Kidney tubule cell (primary cell): ENCODE measurements around the gene ANKRD40.
"Not testable (repeated sequence)": the region's sequence is repeated elsewhere in the genome, so short reads cannot be mapped to it uniquely, and the experiment has no call there.

ENCODE experiments used
- DNase-seq: peaks from one replicate; pipeline ENCODE4 v3.0.0-alpha.2; 2018; ENCODE audit warnings: low spot score

ANKRD40 gene

DNA sequence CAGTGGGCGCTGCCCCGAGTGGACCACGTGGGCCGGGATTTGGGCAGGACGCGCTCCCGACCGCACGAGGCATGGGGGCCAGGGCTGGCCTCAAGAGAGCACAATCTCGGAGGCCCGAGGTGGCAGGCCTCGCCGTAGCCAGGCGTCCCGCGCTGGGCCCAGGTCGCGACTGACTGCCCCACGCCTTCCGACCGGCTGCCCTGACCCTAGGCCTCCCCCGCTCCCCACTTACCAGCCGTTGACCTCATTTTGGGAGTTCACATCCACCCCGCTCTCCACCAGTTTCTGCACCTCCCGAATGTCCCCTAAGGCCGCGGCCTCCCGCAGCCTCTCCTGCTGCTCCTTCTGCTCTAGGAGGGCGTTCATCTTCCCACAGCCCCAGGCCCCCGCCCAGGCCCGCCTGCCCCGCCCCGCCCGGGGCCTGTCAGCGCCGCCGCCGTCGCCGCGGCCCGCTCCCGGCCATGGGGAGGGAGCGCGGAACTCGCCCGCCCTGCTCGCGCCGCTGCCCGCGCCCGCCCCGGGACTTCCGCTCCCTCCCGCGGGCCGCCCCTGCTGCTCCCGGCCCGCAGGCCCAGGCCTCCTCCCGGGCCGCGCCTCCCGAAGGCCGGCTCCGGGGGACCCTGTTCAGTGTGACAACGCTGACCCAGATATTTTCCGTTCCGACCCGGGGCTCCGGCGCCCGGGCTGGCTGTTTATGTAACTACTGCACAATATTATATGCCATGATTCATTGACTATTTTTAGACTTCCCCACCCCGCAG is at the start of gene ANKRD40:
ANKRD40 (minus strand) TSS at position 626 of the 761 bp plus-strand sequence; CDS start at position 366, 260 bp downstream.
- peak; percentile 94 for DNase-seq

GRCh38 chr17:50754521-50754920 is 46.8 kb upstream of the ANKRD40 start:
- DNase-seq = no peak

DNA sequence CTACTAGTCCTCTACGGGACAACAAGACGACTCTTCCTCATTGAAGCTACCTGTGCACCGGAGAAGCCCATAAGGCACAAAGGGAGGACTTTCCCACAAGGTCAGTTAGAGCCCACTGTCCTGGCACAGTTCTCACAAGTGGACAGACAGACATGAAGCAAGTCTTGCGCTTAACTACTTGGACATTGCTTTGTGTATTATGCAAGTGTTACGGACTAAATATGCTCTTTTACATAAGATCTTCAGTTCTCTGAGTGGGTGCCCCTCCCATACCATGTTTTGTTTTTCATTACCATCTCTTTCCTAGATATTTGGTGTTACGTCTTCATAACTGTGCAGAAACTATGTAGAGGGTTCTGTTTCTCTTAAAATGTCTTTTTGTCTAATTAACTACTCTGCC is 41.5 kb upstream of the ANKRD40 start:
- no peak for DNase-seq

DNA sequence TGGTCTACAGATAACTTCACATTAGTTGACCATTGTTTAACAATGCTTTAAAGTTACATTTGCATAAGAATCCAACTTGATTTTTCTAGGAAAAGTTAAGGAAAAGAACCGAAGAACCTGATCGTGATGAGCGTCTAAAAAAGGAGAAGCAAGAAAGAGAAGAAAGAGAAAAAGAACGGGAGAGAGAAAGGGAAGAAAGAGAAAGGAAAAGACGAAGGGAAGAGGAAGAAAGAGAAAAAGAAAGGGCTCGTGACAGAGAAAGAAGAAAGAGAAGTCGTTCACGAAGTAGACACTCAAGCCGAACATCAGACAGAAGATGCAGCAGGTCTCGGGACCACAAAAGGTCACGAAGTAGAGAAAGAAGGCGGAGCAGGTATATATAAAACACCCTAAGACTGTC is 37.9 kb upstream of the ANKRD40 start:
- no peak for DNase-seq

DNA sequence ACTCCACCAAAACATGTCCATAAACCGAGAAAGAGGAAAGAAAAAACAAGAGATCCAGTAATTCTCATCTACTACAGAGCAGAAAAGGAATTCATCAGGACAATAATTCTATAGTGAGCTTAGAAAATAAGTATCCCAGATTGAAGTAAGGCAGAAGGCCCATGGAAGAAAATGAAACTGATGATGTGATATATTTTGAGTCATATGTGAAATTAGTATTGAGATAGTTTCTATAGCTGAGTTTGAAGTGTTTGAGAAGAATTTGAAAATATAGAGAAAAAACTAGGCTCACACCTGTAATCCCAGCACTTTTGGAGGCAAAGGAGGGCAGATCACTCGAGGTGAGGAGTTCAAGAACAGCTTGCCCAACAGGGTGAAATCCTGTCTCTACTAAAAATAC is 31.4 kb upstream of the ANKRD40 start:
- DNase-seq = no peak

- DNase-seq = no peak
These were observed 29.5 kb upstream of the ANKRD40 start for GRCh38 chr17:50737118-50737698.

DNA sequence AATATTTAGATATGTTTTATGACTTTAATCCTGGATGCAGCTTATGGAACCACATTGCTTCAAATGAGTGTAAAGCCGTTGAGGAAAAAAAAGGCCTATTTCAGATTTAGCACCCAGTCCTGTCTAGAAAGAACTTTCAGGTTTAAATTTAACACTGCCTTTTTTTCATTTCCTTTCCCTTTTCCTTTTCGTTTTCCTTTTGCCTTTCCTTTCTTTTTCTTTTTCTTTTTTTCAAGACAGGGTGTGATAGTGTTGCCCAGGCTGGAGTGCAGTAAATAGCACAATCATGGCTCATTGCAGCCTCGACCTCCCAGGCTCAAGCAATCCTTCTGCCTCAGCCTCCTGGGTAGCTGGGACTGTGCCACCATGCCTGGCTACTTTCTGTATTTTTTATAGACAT is 27.6 kb upstream of the ANKRD40 start:
- DNase-seq = no peak

GRCh38 chr17:50731575-50732460 is 24.1 kb upstream of the ANKRD40 start:
- no peak for DNase-seq

DNA sequence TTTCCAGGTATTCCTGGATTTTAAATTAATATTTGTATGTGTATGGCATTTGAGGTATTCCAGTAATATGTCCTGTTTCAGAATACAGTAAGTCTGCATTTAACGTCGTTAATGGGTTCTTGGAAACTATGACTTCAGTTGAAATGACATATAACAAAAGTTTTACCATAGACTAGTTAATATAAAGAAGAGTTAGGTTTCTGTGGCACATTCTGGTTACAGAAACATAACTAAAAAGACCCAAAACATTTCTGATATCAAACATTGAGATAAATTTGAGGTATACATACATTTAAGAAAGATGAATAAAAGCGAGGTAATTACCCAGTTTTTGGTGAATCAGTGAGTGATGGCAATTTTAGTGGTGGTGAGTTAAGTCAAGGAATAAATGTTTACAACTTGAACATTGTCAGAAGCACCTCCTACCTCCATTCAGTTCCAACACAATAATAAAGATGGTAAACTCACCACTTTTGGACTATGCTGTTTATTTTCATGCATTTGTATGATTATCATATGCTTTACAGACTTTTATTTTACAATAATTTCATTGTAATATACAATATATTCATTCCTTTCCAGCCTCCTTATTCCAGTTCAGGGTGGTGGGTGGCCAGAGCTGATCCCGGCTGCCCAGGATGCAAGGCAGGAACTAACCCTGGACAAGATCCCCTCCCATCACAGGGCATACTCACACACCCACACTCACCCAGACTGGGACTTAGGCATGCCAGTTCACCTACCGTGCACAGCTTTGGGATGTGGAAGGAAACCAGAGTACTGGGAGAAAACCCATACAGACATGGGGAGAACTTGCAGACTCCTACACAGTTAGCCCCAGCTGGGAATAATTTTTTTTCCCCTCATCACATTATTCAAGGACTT is 21.4 kb upstream of the ANKRD40 start:
- DNase-seq = no peak

DNA sequence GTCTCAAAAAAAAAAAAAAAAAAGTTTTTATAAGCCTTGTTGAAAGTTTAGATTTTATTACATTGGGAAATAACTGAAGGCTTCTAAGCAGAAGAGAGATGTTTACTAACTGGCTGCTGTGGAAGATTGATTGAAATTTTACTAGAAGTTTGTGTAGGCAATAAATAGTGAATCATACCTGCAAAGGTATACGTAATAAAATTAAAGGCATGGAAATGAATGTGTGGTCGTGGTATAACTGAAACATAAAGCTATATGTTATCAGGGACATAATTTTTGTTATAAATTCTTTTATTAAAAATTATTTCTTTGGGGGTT is 20.4 kb upstream of the ANKRD40 start:
- no peak for DNase-seq

DNA sequence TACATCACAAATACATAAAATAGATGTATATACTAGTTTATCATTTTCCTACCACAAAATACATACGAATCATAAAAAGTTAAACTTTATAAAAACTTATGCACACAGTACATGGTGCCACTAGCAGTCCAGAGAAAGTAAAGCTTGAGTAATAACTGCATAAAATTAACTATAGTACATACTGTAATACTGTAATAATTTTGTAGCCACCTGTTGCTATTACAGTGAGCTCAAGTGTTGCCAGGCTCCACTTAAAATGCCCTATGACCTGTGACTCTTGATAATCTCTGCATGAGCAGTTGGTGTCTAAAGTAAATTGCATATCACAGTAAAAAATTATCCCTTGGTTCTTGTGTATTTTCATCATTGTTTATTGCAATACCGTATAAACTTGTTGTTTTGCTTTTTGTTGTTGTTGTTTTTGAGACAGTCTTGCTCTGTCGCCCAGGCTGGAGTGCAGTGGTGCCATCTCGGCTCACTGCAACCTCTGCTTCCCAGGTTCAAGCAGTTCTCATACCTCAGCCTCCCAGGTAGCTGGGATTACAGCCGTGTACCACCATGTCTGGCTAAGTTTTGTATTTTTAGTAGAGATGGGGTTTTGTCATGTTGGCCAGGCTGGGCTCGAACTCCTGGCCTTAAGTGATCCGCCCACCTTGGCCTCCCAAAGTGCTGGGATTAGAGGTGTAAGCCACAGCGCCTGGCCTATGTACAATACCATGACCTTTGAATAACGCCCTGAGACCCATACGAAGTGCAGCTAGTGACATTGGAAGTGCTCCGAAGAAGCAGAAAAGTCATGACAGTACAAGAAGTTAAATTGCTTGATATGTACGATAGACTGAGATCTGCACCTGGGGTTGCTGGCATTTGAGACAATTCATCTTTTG is 18.3 kb upstream of the ANKRD40 start:
- DNase-seq = no peak

DNA sequence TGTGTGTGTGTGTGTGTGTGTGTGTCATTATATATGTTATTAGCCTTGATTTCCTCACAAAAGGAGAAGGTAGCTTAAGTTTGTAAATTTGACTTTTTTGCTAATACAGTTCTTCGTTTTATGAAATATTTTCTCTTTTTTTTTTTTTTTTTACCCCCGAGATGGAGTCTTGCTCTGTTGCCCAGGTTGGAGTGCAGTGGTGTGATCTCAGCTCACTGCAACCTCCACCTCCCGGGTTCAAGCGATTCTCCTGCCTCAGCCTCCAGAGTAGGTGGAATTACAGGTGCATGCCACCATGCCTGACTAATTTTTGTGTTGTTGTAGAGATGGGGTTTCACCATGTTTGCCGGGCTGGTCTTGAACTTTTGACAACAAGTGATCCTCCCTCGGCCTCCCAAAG is 16.9 kb upstream of the ANKRD40 start:
- DNase-seq = not testable (repeated sequence)

DNA sequence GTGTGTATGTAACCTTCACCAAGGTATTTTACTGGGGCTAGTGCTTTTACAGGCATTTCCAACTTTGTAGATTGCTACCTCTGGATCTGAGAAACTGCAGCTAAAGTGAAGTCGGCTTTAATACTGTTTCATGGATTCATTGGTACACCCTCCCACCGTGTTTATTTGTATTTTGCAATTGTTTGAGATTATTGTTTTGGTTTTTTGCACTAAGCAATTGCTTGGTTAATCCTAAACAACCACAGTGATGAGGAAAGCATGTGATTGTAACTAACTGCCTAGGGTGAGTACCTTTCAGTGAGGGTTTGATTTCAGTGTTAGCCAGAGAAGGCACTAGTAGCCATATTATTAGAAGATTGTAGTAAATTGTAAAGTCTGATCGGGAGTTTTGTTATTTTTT is 15.0 kb upstream of the ANKRD40 start:
- no peak for DNase-seq

- no peak for DNase-seq
These were observed 13.7 kb upstream of the ANKRD40 start for GRCh38 chr17:50721194-50722010.

- DNase-seq = no peak
These were observed 12.4 kb upstream of the ANKRD40 start for GRCh38 chr17:50719924-50720794.

DNA sequence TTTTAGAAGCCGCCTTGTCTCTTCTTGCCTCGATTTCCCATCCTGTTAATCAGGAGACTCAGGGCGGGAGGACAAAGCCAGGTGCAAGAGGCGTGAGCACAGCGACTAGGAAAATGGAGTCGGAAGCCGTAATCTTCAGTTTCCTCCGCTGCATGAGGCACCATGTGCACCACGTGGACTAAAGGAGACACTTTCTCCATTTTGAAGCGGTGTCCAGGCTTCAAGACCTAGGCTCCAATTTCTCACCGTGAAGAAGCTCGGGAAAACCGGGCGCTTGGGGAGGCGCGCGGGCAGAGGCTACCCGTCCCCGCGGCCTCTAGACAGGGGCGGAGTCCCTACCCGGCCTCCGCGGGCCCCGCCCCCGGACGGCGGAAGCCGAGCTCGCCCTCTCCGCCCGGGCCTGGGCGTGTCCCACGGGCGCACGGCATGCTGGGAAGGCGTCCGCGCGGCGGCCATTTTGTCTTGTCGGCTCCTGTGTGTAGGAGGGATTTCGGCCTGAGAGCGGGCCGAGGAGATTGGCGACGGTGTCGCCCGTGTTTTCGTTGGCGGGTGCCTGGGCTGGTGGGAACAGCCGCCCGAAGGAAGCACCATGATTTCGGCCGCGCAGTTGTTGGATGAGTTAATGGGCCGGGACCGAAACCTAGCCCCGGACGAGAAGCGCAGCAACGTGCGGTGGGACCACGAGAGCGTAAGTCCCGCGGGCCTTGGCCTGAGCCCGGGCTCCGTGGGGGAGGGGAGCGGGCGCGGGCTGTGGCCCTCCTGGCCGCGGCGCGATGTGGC is 11.6 kb upstream of the ANKRD40 start, which contains the start of gene LUC7L3:
LUC7L3 (plus strand) TSS at position 460 of the 780 bp plus-strand sequence; CDS start at position 590, 130 bp downstream.
- DNase-seq = peak; percentile 96

- no peak for DNase-seq
These were observed 7.8 kb upstream of the ANKRD40 start for GRCh38 chr17:50715471-50715870.

DNA sequence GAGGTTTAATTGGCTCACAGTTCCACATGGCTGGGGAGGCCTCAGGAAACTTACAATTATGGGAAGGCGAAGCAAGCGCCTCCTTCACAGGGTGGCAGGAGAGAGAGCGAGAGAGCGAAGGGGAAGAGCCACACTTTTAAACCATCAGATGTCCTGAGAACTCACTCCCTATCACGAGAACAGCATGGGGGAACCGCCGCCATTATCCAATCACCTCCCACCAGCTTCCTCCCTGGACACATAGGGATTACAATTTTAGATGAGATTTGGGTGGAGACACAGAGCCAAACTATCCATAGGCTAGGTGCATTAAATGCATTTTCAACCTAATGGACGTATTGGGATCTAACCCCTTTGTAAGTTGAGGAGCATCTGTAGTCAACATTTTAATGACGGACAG is 4.9 kb upstream of the ANKRD40 start:
- DNase-seq = no peak
